Naive thymus-derived CD4-positive, alpha-beta T cell (primary cell): ENCODE data around the gene ECE2. TPM values are rescaled to one million over a fixed set of nuclear protein-coding genes. Genes with fewer than 3 reads are reported as not detected.

Experiments used
- ATAC-seq: fragments of 150-1000 bp; cut with Tn5 transposase; 2 replicates; pipeline ENCODE4 v1.10.0; 2021; ENCODE audit warnings: mild to moderate bottlenecking, moderate library complexity
- CTCF ChIA-PET: fragments of 350-600 bp; sonication (Branson Sonifier 250); formaldehyde crosslinking; loops from one replicate; lab custom pipeline; 2021; ENCODE audit warnings: antibody characterized with exemption; lab: Charles Lee
- POLR2A ChIA-PET: fragments of 350-600 bp; sonication (Branson Sonifier 250); formaldehyde crosslinking; loops from one replicate; lab custom pipeline; 2021; ENCODE audit warnings: antibody characterized with exemption, inconsistent platforms; lab: Charles Lee
- DNase-seq, 9 donors: peaks; one replicate each; pipeline versions ENCODE4 v3.0.0 to v3.0.0-alpha.2; 2020 to 2022; ENCODE audit warnings: mixed read lengths in 1 of 9
- H3K27ac ChIP-seq: one replicate; pipeline ENCODE4 v1.7.0; 2013; ENCODE audit warnings: mild to moderate bottlenecking, low read depth, low read length, moderate library complexity
- H3K27me3 ChIP-seq, 2 donors: one replicate each; pipeline ENCODE4 v1.7.0; 2013; ENCODE audit warnings: low read length in 2 of 2, mild to moderate bottlenecking in 2 of 2, moderate library complexity in 2 of 2; ENCODE audit not compliant: control insufficient read depth in 2 of 2, insufficient read depth in 2 of 2
- H3K36me3 ChIP-seq, 3 experiments: 1 replicate in 2 of 3; 2 replicates in 1 of 3; pipeline ENCODE4 v1.7.0; 2013; ENCODE audit warnings: low read length in 3 of 3, mild to moderate bottlenecking in 3 of 3, moderate library complexity in 1 of 3; ENCODE audit not compliant: insufficient read depth in 3 of 3, control insufficient read depth in 2 of 3
- H3K4me1 ChIP-seq, 2 donors: one replicate each; pipeline ENCODE4 v1.7.0; 2013; ENCODE audit warnings: low read length in 2 of 2, mild to moderate bottlenecking in 2 of 2, moderate library complexity in 1 of 2; ENCODE audit not compliant: control insufficient read depth in 2 of 2, insufficient read depth in 2 of 2
- H3K4me3 ChIP-seq: 2 replicates; pipeline ENCODE4 v1.7.0; 2013; ENCODE audit warnings: mild to moderate bottlenecking, low read length
- H3K9me3 ChIP-seq, 3 experiments: 1 replicate in 2 of 3; 2 replicates in 1 of 3; pipeline ENCODE4 v1.7.0; 2013; ENCODE audit warnings: low read length in 3 of 3; ENCODE audit not compliant: control insufficient read depth in 2 of 3
- H3K27ac Mint-ChIP-seq, 9 donors: one replicate each; pipeline ENCODE4 v1.8.0; 2020 to 2022; ENCODE audit warnings: mixed read lengths in 9 of 9, mild to moderate bottlenecking in 8 of 9, moderate library complexity in 5 of 9, inconsistent platforms in 2 of 9
- H3K27me3 Mint-ChIP-seq, 5 donors: one replicate each; pipeline ENCODE4 v1.8.0; 2021 to 2022; ENCODE audit warnings: mixed read lengths in 5 of 5, mild to moderate bottlenecking in 1 of 5
- H3K36me3 Mint-ChIP-seq, 5 donors: one replicate each; pipeline ENCODE4 v1.8.0; 2020 to 2022; ENCODE audit warnings: mixed read lengths in 5 of 5, mild to moderate bottlenecking in 3 of 5, inconsistent platforms in 1 of 5
- H3K4me1 Mint-ChIP-seq, 7 donors: one replicate each; pipeline ENCODE4 v1.8.0; 2020 to 2022; ENCODE audit warnings: mixed read lengths in 7 of 7, mild to moderate bottlenecking in 3 of 7, inconsistent platforms in 1 of 7
- H3K4me3 Mint-ChIP-seq, 10 donors: one replicate each; pipeline ENCODE4 v1.8.0; 2020 to 2022; ENCODE audit warnings: mild to moderate bottlenecking in 10 of 10, mixed read lengths in 10 of 10, moderate library complexity in 6 of 10, inconsistent platforms in 2 of 10
- H3K9me3 Mint-ChIP-seq, 11 donors: one replicate each; pipeline ENCODE4 v1.8.0; 2020 to 2022; ENCODE audit warnings: mixed read lengths in 11 of 11, mild to moderate bottlenecking in 4 of 11, inconsistent platforms in 1 of 11, moderate library complexity in 1 of 11
- intact Hi-C, 2 donors: fragments of 100-400 bp; cut with micrococcal nuclease; formaldehyde crosslinking; loops; one replicate each; pipeline ENCODE4 v1.15.1; 2023
- polyA plus RNA-seq, 2 donors: library from polyadenylated mRNA; unstranded; fragments of 300-500 nt; fragmentation: Illumina TruSeq; gene quantifications; one replicate each; pipeline ENCODE4 v1.2.3, GENCODE V29; 2021
- total RNA-seq, 6 experiments: library from RNA in 5 of 6; stranded (reverse) in 5 of 6; gene quantifications; 1 replicate in 5 of 6; 2 replicates in 1 of 6; pipeline ENCODE4 v1.2.3 and lab custom pipeline; 2021 to 2026

ECE2 gene
- total and polyA plus RNA-seq, 7 experiments from 2014 or later: not detected

- Mint-ChIP-seq H3K4me1 (no peaks in the 10 kb centered on the region), H3K36me3 (no peaks in the 10 kb centered on the region), H3K4me3 (no peak overlapping the region), H3K27ac (no peak overlapping the region), H3K27me3 (peaks cover 3 to 19% (median 7%) of the 10 kb centered on the region in 5 donors), H3K9me3 (no peaks in the 10 kb centered on the region)
- no peaks in the 10 kb centered on the region for H3K9me3 ChIP-seq
- H3K4me1 ChIP-seq: no peaks in the 10 kb centered on the region
- H3K27me3 ChIP-seq: no peaks in the 10 kb centered on the region
- no peak overlapping the region for H3K4me3 ChIP-seq
- no peak for DNase-seq
- POLR2A ChIA-PET: no interaction called here
- ATAC-seq: no peak
- no peaks in the 10 kb centered on the region for H3K36me3 ChIP-seq
- intact Hi-C loops: no loop called here
- no peak overlapping the region for H3K27ac ChIP-seq
- CTCF ChIA-PET: no interaction called here
Observed at GRCh38 chr3:184291044-184291737, 15.4 kb downstream of the ECE2 start.

GRCh38 chr3:184291738-184292445 is 16.1 kb downstream of the ECE2 start:
- DNase-seq: no peak
- no peak for ATAC-seq
- Histone ChIP-seq H3K9me3 (no peaks in the 10 kb centered on the region), H3K4me3 (no peak overlapping the region), H3K27ac (no peak overlapping the region), H3K27me3 (no peaks in the 10 kb centered on the region), H3K36me3 (no peaks in the 10 kb centered on the region), H3K4me1 (no peaks in the 10 kb centered on the region)
- intact Hi-C loops: no loop called here
- Mint-ChIP-seq H3K9me3 (no peaks in the 10 kb centered on the region), H3K27ac (no peak overlapping the region), H3K4me1 (no peaks in the 10 kb centered on the region), H3K4me3 (no peak overlapping the region), H3K36me3 (no peaks in the 10 kb centered on the region), H3K27me3 (peaks cover 0 to 16% (median 4%) of the 10 kb centered on the region in 5 donors)
- POLR2A ChIA-PET: no interaction called here
- CTCF ChIA-PET: no interaction called here

- no peak for ATAC-seq
- Histone ChIP-seq H3K27ac (no peak overlapping the region), H3K36me3 (no peaks in the 10 kb centered on the region), H3K4me3 (no peak overlapping the region), H3K9me3 (no peaks in the 10 kb centered on the region), H3K4me1 (peaks cover 12 to 14% of the 10 kb centered on the region in 2 donors), H3K27me3 (no peaks in the 10 kb centered on the region)
- no peak for DNase-seq
- Mint-ChIP-seq H3K9me3 (no peaks in the 10 kb centered on the region), H3K4me1 (peaks cover 12 to 22% (median 17%) of the 10 kb centered on the region in 7 donors), H3K27ac (peak overlapping the region in 1 of 9 donors; percentile 21), H3K27me3 (peaks cover 0 to 8% (median 0%) of the 10 kb centered on the region in 5 donors), H3K4me3 (peak overlapping the region in 1 of 10 donors; percentile 37), H3K36me3 (peaks cover 0 to 9% (median 0%) of the 10 kb centered on the region in 5 donors)
- ChIA-PET CTCF (interaction anchor here (0.5 to 0.7 kb wide), 3 partner anchors 35 to 135 kb away, joined by 3 to 5 read pairs (median 3); no protein-coding TSS in a partner anchor), POLR2A (interaction anchor here (0.6 to 0.9 kb wide), 2 partner anchors 143 to 685 kb away, joined by 3 read pairs; no protein-coding TSS in a partner anchor)
- intact Hi-C loops: loop anchor here in 1 of 2 donors (5.0 kb wide), 1 partner anchor 1292 kb away; the partner anchor contains the start of gene SENP2
Observed at GRCh38 chr3:184295771-184296170, 19.9 kb downstream of the ECE2 start.

GRCh38 chr3:184296616-184297015 is 20.8 kb downstream of the ECE2 start:
- intact Hi-C loops: loop anchor here in 1 of 2 donors (5.0 kb wide), 1 partner anchor 1291 kb away; the partner anchor contains the start of gene SENP2
- ChIA-PET CTCF (interaction anchor here (0.7 to 0.8 kb wide), 2 partner anchors 78 to 435 kb away, joined by 3 read pairs; no protein-coding TSS in a partner anchor), POLR2A (no interaction called here)
- no peaks in the 10 kb centered on the region for H3K27me3 ChIP-seq
- H3K27ac ChIP-seq: no peak overlapping the region
- H3K4me3 ChIP-seq: no peak overlapping the region
- H3K4me1 ChIP-seq: peaks cover 12 to 15% of the 10 kb centered on the region in 2 donors
- no peaks in the 10 kb centered on the region for H3K9me3 Mint-ChIP-seq
- peaks cover under 1 to 7% (median 5%) of the 10 kb centered on the region in 3 experiments for H3K36me3 ChIP-seq
- ATAC-seq (no peak), DNase-seq (no peak)
- H3K4me1 Mint-ChIP-seq: peaks cover 15 to 29% (median 22%) of the 10 kb centered on the region in 7 donors
- H3K9me3 ChIP-seq: no peaks in the 10 kb centered on the region
- H3K27ac Mint-ChIP-seq: peak overlapping the region in 3 of 9 donors; percentile 25 to 76 (median 62)
- peak overlapping the region in 3 of 10 donors; percentile 51 to 52 (median 51) for H3K4me3 Mint-ChIP-seq
- H3K27me3 Mint-ChIP-seq: peaks cover 0 to 8% (median 0%) of the 10 kb centered on the region in 5 donors
- H3K36me3 Mint-ChIP-seq: peaks cover 0 to 12% (median 4%) of the 10 kb centered on the region in 5 donors

- H3K9me3 Mint-ChIP-seq: no peaks in the 10 kb centered on the region
- peak; percentile 98 for ATAC-seq
- H3K27ac Mint-ChIP-seq: peak within 1 kb of the TSS; percentile 85 to 97 (median 92)
- intact Hi-C loops: loop anchor here (1.0 to 5.0 kb wide), 21 partner anchors 15 to 1288 kb away; partner anchors contain the start of genes AP2M1 (in 2 of the 2), CAMK2N2 (in 2 of the 2), EEF1AKMT4 (in 2 of the 2) and EIF2B5 (in 2 of the 2)
- Histone ChIP-seq H3K4me1 (peaks cover 12 to 15% of the 10 kb centered on the region in 2 donors), H3K27ac (peak within 1 kb of the TSS; percentile 80), H3K27me3 (no peaks in the 10 kb centered on the region), H3K4me3 (peak within 1 kb of the TSS; percentile 74), H3K9me3 (no peaks in the 10 kb centered on the region), H3K36me3 (peaks cover 22 to 27% (median 27%) of the 10 kb centered on the region in 3 experiments)
- H3K4me3 Mint-ChIP-seq: peak within 1 kb of the TSS; percentile 89 to 97 (median 94)
- DNase-seq: peak; percentile 93 to 97 (median 96)
- peaks cover 0 to 8% (median 0%) of the 10 kb centered on the region in 5 donors for H3K27me3 Mint-ChIP-seq
- CTCF ChIA-PET: interaction anchor here (0.7 kb wide), 1 partner anchor 42 kb away, joined by 3 read pairs; no protein-coding TSS in a partner anchor
- H3K36me3 Mint-ChIP-seq: peaks cover under 1 to 30% (median 17%) of the 10 kb centered on the region in 5 donors
- H3K4me1 Mint-ChIP-seq: peaks cover 15 to 37% (median 25%) of the 10 kb centered on the region in 7 donors
- POLR2A ChIA-PET: interaction anchor here (0.6 to 0.8 kb wide), 3 partner anchors 35 to 404 kb away, joined by 3 to 4 read pairs (median 3); partner anchors contain the start of gene EIF2B5
Observed at GRCh38 chr3:184298759-184299487, 23.1 kb downstream of the ECE2 start, which contains the start of gene PSMD2. PSMD2 (plus strand) TSS chr3:184299241; CDS start chr3:184299267, 26 bp downstream.
